K562 (cell line): Measurements from ENCODE around the gene PCCB.

Experiments used
- CREB1 ChIP-seq, 2 experiments: sonication (generic) in 1 of 2; formaldehyde crosslinking in 1 of 2; IDR thresholded peaks; 2 replicates each; pipeline versions ENCODE4 v1.6.1 to v1.8.0; 2012 to 2022; ENCODE audit warnings: inconsistent platforms in 1 of 2, mild to moderate bottlenecking in 1 of 2, missing genetic modification reagents in 1 of 2, moderate library complexity in 1 of 2
- FOXM1 ChIP-seq, 2 experiments: fragments of 450-650 bp in 1 of 2; sonication (generic) in 1 of 2; formaldehyde crosslinking in 1 of 2; IDR thresholded peaks; 2 replicates each; pipeline versions ENCODE4 v1.6.1 to v1.9.0; 2017 to 2022; ENCODE audit warnings: low read depth in 2 of 2, mild to moderate bottlenecking in 2 of 2, missing genetic modification reagents in 1 of 2, moderate library complexity in 1 of 2
- FUS ChIP-seq: fragments of 200-400 bp; formaldehyde crosslinking; optimal IDR thresholded peaks from 2 replicates; pipeline ENCODE3; 2017; ENCODE audit warnings: low read depth, low read length
- HDAC6 ChIP-seq: IDR thresholded peaks from 2 replicates; pipeline ENCODE4 v1.6.1; 2012; ENCODE audit warnings: low read depth, mild to moderate bottlenecking, control low read depth, inconsistent platforms, low read length, moderate library complexity
- PCBP2 ChIP-seq: fragments of 200-400 bp; formaldehyde crosslinking; IDR thresholded peaks from 2 replicates; pipeline ENCODE4 v1.6.1; 2018; ENCODE audit warnings: low read length, low read depth, mild to moderate bottlenecking, moderate library complexity; ENCODE audit not compliant: poor library complexity, severe bottlenecking
- SMAD3 ChIP-seq: fragments of 450-650 bp; formaldehyde crosslinking; conservative IDR thresholded peaks from 2 replicates; pipeline ENCODE4 v1.4.0; 2020; ENCODE audit warnings: mild to moderate bottlenecking
- ZNF263 ChIP-seq: sonication (generic); formaldehyde crosslinking; IDR thresholded peaks from 2 replicates; pipeline ENCODE4 v1.8.0; 2022; ENCODE audit warnings: mild to moderate bottlenecking, missing genetic modification reagents, borderline replicate concordance
- ZNF77 ChIP-seq: fragments of 250-450 bp; sonication (Bioruptor Pico); IDR thresholded peaks from 2 replicates; pipeline ENCODE4 v1.5.0; 2020
- TF ChIP-seq, protein P1 (sequence below): fragments of 250-450 bp; sonication (Bioruptor Pico); IDR thresholded peaks from 2 replicates; pipeline ENCODE4 v1.8.0; 2021; ENCODE audit warnings: mild to moderate bottlenecking, moderate library complexity
- TF ChIP-seq, protein P2 (sequence below): fragments of 250-450 bp; sonication (Bioruptor Pico); IDR thresholded peaks from 2 replicates; pipeline ENCODE4 v1.9.0; 2021; ENCODE audit warnings: mild to moderate bottlenecking
- TF ChIP-seq, protein P3 (sequence below), 3 experiments: IDR thresholded peaks in 2 of 3; conservative IDR thresholded peaks in 1 of 3; 2 replicates each; pipeline ENCODE4 v1.5.1; 2011 to 2012; ENCODE audit warnings: low read length in 3 of 3, mild to moderate bottlenecking in 3 of 3, control low read depth in 2 of 3, improper control_type of control experiment in 1 of 3, inconsistent platforms in 1 of 3, low read depth in 1 of 3, mixed read lengths in 1 of 3, moderate library complexity in 1 of 3; ENCODE audit not compliant: insufficient read depth in 2 of 3

DNA sequence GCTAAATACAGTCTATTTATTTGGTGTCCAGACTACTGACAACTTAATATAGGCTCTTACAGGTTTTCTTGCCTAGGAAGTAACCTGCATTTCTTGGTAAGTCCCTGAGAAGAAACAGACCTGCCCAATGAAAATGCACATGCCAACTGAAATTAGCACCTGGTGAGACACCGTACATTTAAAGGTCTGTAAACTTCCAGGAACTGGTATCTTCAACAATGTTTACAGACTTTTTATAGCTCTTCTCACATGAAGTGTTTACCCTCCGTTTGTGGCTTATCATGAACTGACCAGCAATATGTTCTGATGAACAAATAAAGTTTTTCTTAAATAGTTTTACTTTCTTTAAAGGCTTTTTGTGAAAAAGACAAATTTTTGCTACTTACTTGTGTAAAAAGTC is 93.3 kb downstream of the PCCB start:
- TF ChIP-seq FUS (no peak), PCBP2 (no peak), SMAD3 (no peak), ZNF263 (CRISPR knock-in tag) (no peak), FOXM1 (IDR thresholded peaks at IDR 0.05; ENCODE audit: low read depth) (no peak), FOXM1 (CRISPR knock-in tag; IDR thresholded peaks at IDR 0.05; ENCODE audit: low read depth) (no peak), ZNF77 (no peak), HDAC6 (no peak), CREB1 (IDR thresholded peaks at IDR 0.05) (no peak), CREB1 (CRISPR knock-in tag; IDR thresholded peaks at IDR 0.05) (no peak)
- TF ChIP-seq, protein P1, sequence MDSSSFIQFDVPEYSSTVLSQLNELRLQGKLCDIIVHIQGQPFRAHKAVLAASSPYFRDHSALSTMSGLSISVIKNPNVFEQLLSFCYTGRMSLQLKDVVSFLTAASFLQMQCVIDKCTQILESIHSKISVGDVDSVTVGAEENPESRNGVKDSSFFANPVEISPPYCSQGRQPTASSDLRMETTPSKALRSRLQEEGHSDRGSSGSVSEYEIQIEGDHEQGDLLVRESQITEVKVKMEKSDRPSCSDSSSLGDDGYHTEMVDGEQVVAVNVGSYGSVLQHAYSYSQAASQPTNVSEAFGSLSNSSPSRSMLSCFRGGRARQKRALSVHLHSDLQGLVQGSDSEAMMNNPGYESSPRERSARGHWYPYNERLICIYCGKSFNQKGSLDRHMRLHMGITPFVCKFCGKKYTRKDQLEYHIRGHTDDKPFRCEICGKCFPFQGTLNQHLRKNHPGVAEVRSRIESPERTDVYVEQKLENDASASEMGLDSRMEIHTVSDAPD (CRISPR knock-in tag), result no peak
- TF ChIP-seq, protein P2, sequence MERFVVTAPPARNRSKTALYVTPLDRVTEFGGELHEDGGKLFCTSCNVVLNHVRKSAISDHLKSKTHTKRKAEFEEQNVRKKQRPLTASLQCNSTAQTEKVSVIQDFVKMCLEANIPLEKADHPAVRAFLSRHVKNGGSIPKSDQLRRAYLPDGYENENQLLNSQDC (CRISPR knock-in tag), result no peak
- TF ChIP-seq, protein P3, sequence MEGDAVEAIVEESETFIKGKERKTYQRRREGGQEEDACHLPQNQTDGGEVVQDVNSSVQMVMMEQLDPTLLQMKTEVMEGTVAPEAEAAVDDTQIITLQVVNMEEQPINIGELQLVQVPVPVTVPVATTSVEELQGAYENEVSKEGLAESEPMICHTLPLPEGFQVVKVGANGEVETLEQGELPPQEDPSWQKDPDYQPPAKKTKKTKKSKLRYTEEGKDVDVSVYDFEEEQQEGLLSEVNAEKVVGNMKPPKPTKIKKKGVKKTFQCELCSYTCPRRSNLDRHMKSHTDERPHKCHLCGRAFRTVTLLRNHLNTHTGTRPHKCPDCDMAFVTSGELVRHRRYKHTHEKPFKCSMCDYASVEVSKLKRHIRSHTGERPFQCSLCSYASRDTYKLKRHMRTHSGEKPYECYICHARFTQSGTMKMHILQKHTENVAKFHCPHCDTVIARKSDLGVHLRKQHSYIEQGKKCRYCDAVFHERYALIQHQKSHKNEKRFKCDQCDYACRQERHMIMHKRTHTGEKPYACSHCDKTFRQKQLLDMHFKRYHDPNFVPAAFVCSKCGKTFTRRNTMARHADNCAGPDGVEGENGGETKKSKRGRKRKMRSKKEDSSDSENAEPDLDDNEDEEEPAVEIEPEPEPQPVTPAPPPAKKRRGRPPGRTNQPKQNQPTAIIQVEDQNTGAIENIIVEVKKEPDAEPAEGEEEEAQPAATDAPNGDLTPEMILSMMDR (IDR thresholded peaks at IDR 0.05 in 2 of 3, conservative IDR thresholded peaks at IDR 0.05 in 1 of 3; ENCODE audit: insufficient read depth in 2 of 3, low read depth in 1 of 3, low read length in 3 of 3), result no peak
